Smooth muscle cell (in vitro differentiated cells): ENCODE results near the gene PHETA1. TPM values are rescaled to one million over a fixed set of nuclear protein-coding genes. Genes with fewer than 3 reads are reported as not detected.

Experiments
- DNase-seq: peaks from one replicate; lab custom pipeline; 2025; ENCODE audit not compliant: unreplicated experiment; lab: John Stamatoyannopoulos, UW
- H2AFZ ChIP-seq: fragments of 200-600 bp; sonication (generic); 2 replicates; pipeline ENCODE4 v1.6.0; 2016; ENCODE audit warnings: antibody characterized with exemption, low read depth, mild to moderate bottlenecking
- H3F3A ChIP-seq: fragments of 200-600 bp; sonication (generic); 2 replicates; pipeline ENCODE4 v1.6.0; 2017; ENCODE audit warnings: antibody characterized with exemption, low read depth
- H3K27ac ChIP-seq: fragments of 200-600 bp; sonication (generic); 2 replicates; pipeline ENCODE4 v1.5.1; 2016; ENCODE audit warnings: low read depth, mild to moderate bottlenecking
- H3K27me3 ChIP-seq: fragments of 200-600 bp; sonication (generic); 2 replicates; pipeline ENCODE4 v1.6.1; 2016; ENCODE audit warnings: low read depth, mild to moderate bottlenecking
- H3K36me3 ChIP-seq: fragments of 200-600 bp; sonication (generic); 2 replicates; pipeline ENCODE4 v1.5.1; 2016; ENCODE audit warnings: low read depth
- H3K4me1 ChIP-seq: fragments of 200-600 bp; sonication (generic); 2 replicates; pipeline ENCODE4 v1.5.1; 2016; ENCODE audit warnings: low read depth
- H3K4me2 ChIP-seq: fragments of 200-600 bp; sonication (generic); 2 replicates; pipeline ENCODE4 v1.6.0; 2016; ENCODE audit warnings: mild to moderate bottlenecking
- H3K4me3 ChIP-seq: fragments of 200-600 bp; sonication (generic); 2 replicates; pipeline ENCODE4 v1.5.1; 2016; ENCODE audit warnings: mild to moderate bottlenecking
- H3K79me2 ChIP-seq: fragments of 200-600 bp; sonication (generic); 2 replicates; pipeline ENCODE4 v1.6.0; 2016; ENCODE audit warnings: low read depth, mild to moderate bottlenecking
- H3K9ac ChIP-seq: fragments of 200-600 bp; sonication (generic); 2 replicates; pipeline ENCODE4 v1.6.0; 2016; ENCODE audit warnings: low read depth
- H3K9me3 ChIP-seq: fragments of 200-600 bp; sonication (generic); replicated peaks from 2 replicates; pipeline ENCODE4 v1.5.1; 2016; ENCODE audit warnings: low read depth
- H4K20me1 ChIP-seq: fragments of 200-600 bp; sonication (generic); 2 replicates; pipeline ENCODE4 v1.6.0; 2016; ENCODE audit warnings: low read depth
- CTCF ChIP-seq: fragments of 200-600 bp; sonication (generic); IDR thresholded peaks from 2 replicates; pipeline ENCODE4 v1.5.1; 2017; ENCODE audit warnings: borderline replicate concordance, mild to moderate bottlenecking, antibody characterized with exemption; ENCODE audit not compliant: insufficient read depth, poor library complexity, severe bottlenecking
- WGBS: methylation state at CpG from one replicate; pipeline ENCODE4 v1.1.7; 2016; ENCODE audit warnings: low lambda C conversion rate; 5-methylcytosine and 5-hydroxymethylcytosine counted together
- polyA plus RNA-seq: library from polyadenylated mRNA; unstranded; fragments of >200 nt; fragmentation: Nextera tagmentation; extraction: Ambion mirVana; gene quantifications from 2 replicates; pipeline ENCODE4 v1.2.1, GENCODE V29; 2016
- total RNA-seq: library from RNA; depleted of rRNA; stranded (reverse); fragments of >200 nt; gene quantifications from 2 replicates; pipeline ENCODE4 v1.2.3, GENCODE V29; 2014

The PHETA1 gene
- total and polyA plus RNA-seq, 2 experiments from 2014 or later, result 2.9 to 9.3 TPM

GRCh38 chr12:111409780-111410430, 41.0 kb upstream of the PHETA1 start:
- Histone ChIP-seq H3K79me2 (peaks cover 65% of the 10 kb centered on the region), H3K9me3 (no peaks in the 10 kb centered on the region), H2AFZ (no peak overlapping the region), H4K20me1 (peaks cover 41% of the 10 kb centered on the region), H3F3A (peaks cover 15% of the 10 kb centered on the region), H3K27me3 (no peaks in the 10 kb centered on the region), H3K36me3 (no peaks in the 10 kb centered on the region), H3K4me3 (no peak overlapping the region), H3K9ac (peak overlapping the region; percentile 33), H3K4me2 (peak overlapping the region; percentile 70), H3K4me1 (peaks cover 47% of the 10 kb centered on the region), H3K27ac (peak overlapping the region; percentile 84)
- peak; percentile 72 for DNase-seq
- whole genome bisulfite sequencing, result 35% methylated on average over 11 of the region's 14 CpGs
- TF ChIP-seq CTCF, result no peak

- 60% methylated on average over 15 of the region's 15 CpGs for WGBS
- no peaks in the 10 kb centered on the region for H3K9me3 ChIP-seq
- H3F3A ChIP-seq, result peaks cover 15% of the 10 kb centered on the region
- no peaks in the 10 kb centered on the region for H3K36me3 ChIP-seq
- DNase-seq, result no peak
- peaks cover 47% of the 10 kb centered on the region for H3K4me1 ChIP-seq
- peak overlapping the region; percentile 70 for H3K4me2 ChIP-seq
- H2AFZ ChIP-seq, result no peak overlapping the region
- H4K20me1 ChIP-seq, result peaks cover 36% of the 10 kb centered on the region
- TF ChIP-seq CTCF, result no peak
- peak overlapping the region; percentile 33 for H3K9ac ChIP-seq
- peak overlapping the region; percentile 84 for H3K27ac ChIP-seq
- H3K4me3 ChIP-seq, result no peak overlapping the region
- peaks cover 60% of the 10 kb centered on the region for H3K79me2 ChIP-seq
- no peaks in the 10 kb centered on the region for H3K27me3 ChIP-seq
Measured at GRCh38 chr12:111409403-111409779, 40.5 kb upstream of the PHETA1 start.

GRCh38 chr12:111408686-111409402, 39.9 kb upstream of the PHETA1 start:
- Histone ChIP-seq H3F3A (peaks cover 15% of the 10 kb centered on the region), H3K4me3 (no peak overlapping the region), H3K4me2 (peak overlapping the region; percentile 70), H4K20me1 (peaks cover 31% of the 10 kb centered on the region), H3K36me3 (no peaks in the 10 kb centered on the region), H3K27ac (peak overlapping the region; percentile 84), H3K9me3 (no peaks in the 10 kb centered on the region), H3K4me1 (peaks cover 47% of the 10 kb centered on the region), H2AFZ (no peak overlapping the region), H3K79me2 (peaks cover 54% of the 10 kb centered on the region), H3K27me3 (no peaks in the 10 kb centered on the region), H3K9ac (no peak overlapping the region)
- DNase-seq, result no peak
- TF ChIP-seq CTCF, result no peak
- WGBS, result 96% methylated on average over 4 of the region's 4 CpGs
